ENCODE results near the gene TMPRSS7.

The TMPRSS7 gene

DNA sequence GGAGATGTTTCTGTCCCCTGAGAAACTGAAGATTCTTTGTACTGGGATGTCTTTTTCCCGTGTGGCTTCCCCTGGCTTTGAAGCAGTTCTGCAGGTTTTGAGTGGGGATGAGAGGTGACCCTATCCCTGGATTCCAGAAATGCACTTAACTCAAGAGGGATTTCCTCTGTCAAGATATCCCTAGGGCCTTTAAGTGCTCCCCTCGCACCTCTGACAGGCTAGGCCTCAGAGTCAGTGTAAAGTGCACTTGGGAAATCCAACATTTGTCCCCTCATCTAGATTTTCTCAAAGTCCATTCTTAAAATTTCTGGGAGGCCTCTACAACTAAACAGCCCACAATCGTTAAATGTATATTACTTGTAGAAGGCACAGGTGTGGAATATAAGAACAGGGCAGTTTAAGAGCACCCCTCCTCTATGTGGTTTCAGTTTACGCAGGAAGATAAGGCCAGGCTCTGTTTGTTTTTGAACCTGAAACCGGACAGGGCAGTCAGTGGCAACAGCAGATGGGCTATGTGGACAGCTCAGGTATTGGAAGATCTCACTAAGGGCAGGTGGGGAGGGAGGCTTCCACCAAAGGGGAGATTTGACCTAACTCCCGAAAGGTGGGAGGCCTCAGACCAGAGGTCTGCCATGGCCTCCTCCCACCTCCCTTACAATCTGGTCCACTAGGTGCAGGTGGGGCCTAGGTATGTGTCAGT lies 56.5 kb downstream of the TMPRSS7 start:
- no peak for TF ChIP-seq CTCF (IDR thresholded peaks at IDR 0.05; ENCODE audit: low read depth, low read length)
- DNase-seq (ENCODE audit: extremely low read depth, low read depth) = no peak

DNA sequence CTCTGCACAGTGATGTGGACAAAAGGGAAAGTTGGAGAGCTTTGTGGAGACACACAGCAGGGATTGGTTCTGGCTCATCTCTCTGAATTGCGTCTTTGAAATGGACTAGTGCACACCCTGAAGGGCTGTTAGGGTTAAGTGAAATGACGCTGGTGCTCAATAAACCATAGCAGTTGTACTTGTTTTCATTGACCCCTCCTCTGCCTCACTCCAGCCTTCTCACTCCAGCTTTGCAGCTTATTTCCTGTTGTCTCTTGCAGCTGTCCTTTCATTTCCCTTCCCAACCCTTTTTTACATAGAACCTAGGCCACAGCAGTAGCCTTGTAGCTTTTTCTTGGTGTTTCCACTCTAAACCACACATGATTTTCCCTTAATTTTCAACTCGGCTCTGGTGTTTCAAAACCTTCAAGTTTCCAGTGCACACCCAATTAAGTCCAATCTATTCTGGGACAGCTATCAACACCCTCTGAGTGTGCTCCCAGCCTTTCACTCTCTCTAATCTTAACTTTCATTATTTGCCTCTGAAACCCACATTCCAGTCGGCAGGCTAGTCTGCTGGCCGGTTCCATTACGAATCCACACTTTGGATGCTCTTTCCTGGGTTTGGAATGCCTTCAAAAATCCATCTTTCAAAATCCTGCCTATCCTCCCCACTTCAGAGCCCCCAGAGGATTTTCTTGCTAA lies 58.1 kb downstream of the TMPRSS7 start:
- DNase-seq (ENCODE audit: extremely low read depth, low read depth) = no peak
- TF ChIP-seq CTCF (IDR thresholded peaks at IDR 0.05; ENCODE audit: low read depth, low read length) = no peak

- TF ChIP-seq CTCF (IDR thresholded peaks at IDR 0.05; ENCODE audit: low read depth, low read length) = no peak
- DNase-seq (ENCODE audit: extremely low read depth, low read depth) = no peak
Measured at GRCh38 chr3:112093180-112093522, 58.6 kb downstream of the TMPRSS7 start.

GRCh38 chr3:112095731-112096130 lies 61.2 kb downstream of the TMPRSS7 start:
- DNase-seq (ENCODE audit: extremely low read depth, low read depth) = no peak
- TF ChIP-seq CTCF (IDR thresholded peaks at IDR 0.05; ENCODE audit: low read depth, low read length) = no peak

DNA sequence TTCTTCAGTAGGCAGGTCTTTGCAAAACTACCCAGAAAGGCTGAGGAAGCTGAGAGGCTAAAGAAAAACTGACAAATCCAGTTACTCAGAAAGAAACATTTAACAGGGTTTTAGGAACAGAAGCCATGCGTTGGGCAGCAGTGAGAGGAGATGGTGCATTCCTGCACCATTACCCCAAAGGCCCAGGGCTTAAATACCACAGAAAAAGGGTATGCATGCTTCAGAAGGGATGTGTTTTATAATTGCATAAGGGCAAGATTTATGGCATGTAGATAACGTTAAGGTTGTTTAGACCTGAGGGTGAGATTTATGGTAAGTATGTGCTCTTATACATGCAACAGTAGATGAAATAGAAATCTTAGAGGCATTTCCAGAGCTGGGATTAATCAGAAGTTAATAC lies 61.6 kb downstream of the TMPRSS7 start:
- no peak for TF ChIP-seq CTCF (IDR thresholded peaks at IDR 0.05; ENCODE audit: low read depth, low read length)
- no peak for DNase-seq (ENCODE audit: extremely low read depth, low read depth)

- no peak for TF ChIP-seq CTCF (IDR thresholded peaks at IDR 0.05; ENCODE audit: low read depth, low read length)
- DNase-seq (ENCODE audit: extremely low read depth, low read depth) = peak; percentile 88
Measured at GRCh38 chr3:112097378-112097777, 62.8 kb downstream of the TMPRSS7 start.

- TF ChIP-seq CTCF (IDR thresholded peaks at IDR 0.05; ENCODE audit: low read depth, low read length) = no peak
- DNase-seq (ENCODE audit: extremely low read depth, low read depth) = no peak
Measured at GRCh38 chr3:112101916-112102315, 67.4 kb downstream of the TMPRSS7 start.

Data from AG09319 (cell line).